CD8-positive, alpha-beta memory T cell (primary cell): Measurements from ENCODE around the gene ITGB4. TPM values are rescaled to one million over a fixed set of nuclear protein-coding genes. Genes with fewer than 3 reads are reported as not detected.

Experiments
- CTCF ChIA-PET: fragments of 350-600 bp; sonication (Branson Sonifier 250); formaldehyde crosslinking; loops from one replicate; lab custom pipeline; 2021; ENCODE audit warnings: antibody characterized with exemption; lab: Charles Lee
- POLR2A ChIA-PET: fragments of 350-600 bp; sonication (Branson Sonifier 250); formaldehyde crosslinking; loops from one replicate; lab custom pipeline; 2021; ENCODE audit warnings: antibody characterized with exemption; lab: Charles Lee
- DNase-seq, 5 donors: peaks; one replicate each; pipeline versions ENCODE4 v3.0.0 to v3.0.0-alpha.2; 2020 to 2022; ENCODE audit warnings: mixed read lengths in 1 of 5
- H3K27ac ChIP-seq: one replicate; pipeline ENCODE4 v1.7.0; 2013; ENCODE audit warnings: low read depth, mild to moderate bottlenecking, low read length, moderate library complexity
- H3K27me3 ChIP-seq: 2 replicates; pipeline ENCODE4 v1.7.0; 2013; ENCODE audit warnings: low read length, mild to moderate bottlenecking; ENCODE audit not compliant: insufficient read depth, poor library complexity, severe bottlenecking
- H3K36me3 ChIP-seq: 2 replicates; pipeline ENCODE4 v1.7.0; 2013; ENCODE audit warnings: mild to moderate bottlenecking, low read length, moderate library complexity; ENCODE audit not compliant: insufficient read depth
- H3K4me1 ChIP-seq: 2 replicates; pipeline ENCODE4 v1.7.0; 2013; ENCODE audit warnings: mild to moderate bottlenecking, low read length, moderate library complexity; ENCODE audit not compliant: insufficient read depth
- H3K4me3 ChIP-seq: 2 replicates; pipeline ENCODE4 v1.7.0; 2013; ENCODE audit warnings: mild to moderate bottlenecking, low read length
- H3K9me3 ChIP-seq: 2 replicates; pipeline ENCODE4 v1.7.0; 2013; ENCODE audit warnings: mild to moderate bottlenecking, low read length
- H3K27ac Mint-ChIP-seq, 8 donors: one replicate each; pipeline ENCODE4 v1.8.0; 2020 to 2021; ENCODE audit warnings: mixed read lengths in 8 of 8, mild to moderate bottlenecking in 6 of 8, inconsistent platforms in 3 of 8, moderate library complexity in 3 of 8
- H3K27me3 Mint-ChIP-seq, 2 donors: one replicate each; pipeline ENCODE4 v1.8.0; 2020 to 2021; ENCODE audit warnings: mixed read lengths in 2 of 2, mild to moderate bottlenecking in 1 of 2, moderate library complexity in 1 of 2
- H3K36me3 Mint-ChIP-seq, 3 donors: one replicate each; pipeline ENCODE4 v1.8.0; 2020 to 2021; ENCODE audit warnings: mixed read lengths in 3 of 3, inconsistent platforms in 1 of 3, mild to moderate bottlenecking in 1 of 3
- H3K4me1 Mint-ChIP-seq, 3 donors: one replicate each; pipeline ENCODE4 v1.8.0; 2020 to 2021; ENCODE audit warnings: mixed read lengths in 3 of 3, inconsistent platforms in 1 of 3, mild to moderate bottlenecking in 1 of 3
- H3K4me3 Mint-ChIP-seq, 7 donors: one replicate each; pipeline ENCODE4 v1.8.0; 2020 to 2021; ENCODE audit warnings: mixed read lengths in 7 of 7, mild to moderate bottlenecking in 6 of 7, moderate library complexity in 4 of 7, inconsistent platforms in 2 of 7
- H3K9me3 Mint-ChIP-seq, 5 donors: one replicate each; pipeline ENCODE4 v1.8.0; 2020 to 2022; ENCODE audit warnings: mixed read lengths in 5 of 5, mild to moderate bottlenecking in 3 of 5, moderate library complexity in 2 of 5, inconsistent platforms in 1 of 5
- polyA plus RNA-seq: library from polyadenylated mRNA; unstranded; fragments of 300-500 nt; fragmentation: Illumina TruSeq; gene quantifications from one replicate; pipeline ENCODE4 v1.2.3, GENCODE V29; 2021
- total RNA-seq, 2 experiments: library from RNA; stranded (reverse); gene quantifications; one replicate each; pipeline ENCODE4 v1.2.3, GENCODE V29; 2021

The ITGB4 gene
- total and polyA plus RNA-seq, 3 experiments from 2014 or later, result 1.5 to 2.1 (median 1.8) TPM

DNA sequence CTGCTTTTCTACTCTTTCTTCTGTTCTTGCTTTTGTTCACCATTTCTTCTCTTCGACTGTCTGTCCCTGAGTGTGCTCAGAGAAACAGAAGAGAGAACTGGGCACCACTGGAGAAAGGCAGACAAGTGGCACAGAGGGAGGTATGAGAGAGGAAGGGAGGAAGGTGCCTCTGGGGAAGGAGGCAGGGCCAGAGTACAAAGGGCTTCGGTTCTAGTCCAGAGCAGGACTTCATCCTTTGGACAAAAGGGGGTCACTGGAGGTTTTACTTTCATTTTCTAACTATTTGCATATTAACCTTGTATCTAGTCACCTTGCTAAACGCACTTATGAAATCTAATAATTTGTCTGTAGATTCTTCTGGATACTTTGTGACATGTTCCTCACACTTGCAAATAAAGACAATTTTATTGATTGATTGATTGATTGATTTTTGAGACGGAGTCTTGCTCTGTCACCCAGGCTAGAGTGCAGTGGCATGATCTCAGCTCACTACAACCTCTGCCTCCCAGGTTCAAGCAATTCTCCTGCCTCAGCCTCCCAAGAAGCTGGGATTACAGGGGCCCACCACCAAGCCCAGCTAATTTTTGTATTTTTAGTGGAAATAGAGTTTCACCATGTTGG, 13.5 kb downstream of the ITGB4 start:
- H3K9me3 ChIP-seq, result no peaks in the 10 kb centered on the region
- POLR2A ChIA-PET, result no interaction called here
- H3K36me3 ChIP-seq, result no peaks in the 10 kb centered on the region
- CTCF ChIA-PET, result interaction anchor here (1.7 to 2.2 kb wide), 2 partner anchors 13 to 15 kb away, joined by 6 read pairs; no protein-coding TSS in a partner anchor
- Mint-ChIP-seq H3K27ac (peak overlapping the region in 6 of 8 donors; percentile 43 to 87 (median 69)), H3K36me3 (no peaks in the 10 kb centered on the region), H3K9me3 (no peaks in the 10 kb centered on the region), H3K4me3 (peak overlapping the region in 5 of 7 donors; percentile 22 to 88 (median 41)), H3K4me1 (peaks cover 4 to 8% (median 4%) of the 10 kb centered on the region in 3 donors), H3K27me3 (no peaks in the 10 kb centered on the region)
- H3K27me3 ChIP-seq, result no peaks in the 10 kb centered on the region
- no peak overlapping the region for H3K4me3 ChIP-seq
- H3K4me1 ChIP-seq, result no peaks in the 10 kb centered on the region
- H3K27ac ChIP-seq, result no peak overlapping the region
- DNase-seq, result no peak

DNA sequence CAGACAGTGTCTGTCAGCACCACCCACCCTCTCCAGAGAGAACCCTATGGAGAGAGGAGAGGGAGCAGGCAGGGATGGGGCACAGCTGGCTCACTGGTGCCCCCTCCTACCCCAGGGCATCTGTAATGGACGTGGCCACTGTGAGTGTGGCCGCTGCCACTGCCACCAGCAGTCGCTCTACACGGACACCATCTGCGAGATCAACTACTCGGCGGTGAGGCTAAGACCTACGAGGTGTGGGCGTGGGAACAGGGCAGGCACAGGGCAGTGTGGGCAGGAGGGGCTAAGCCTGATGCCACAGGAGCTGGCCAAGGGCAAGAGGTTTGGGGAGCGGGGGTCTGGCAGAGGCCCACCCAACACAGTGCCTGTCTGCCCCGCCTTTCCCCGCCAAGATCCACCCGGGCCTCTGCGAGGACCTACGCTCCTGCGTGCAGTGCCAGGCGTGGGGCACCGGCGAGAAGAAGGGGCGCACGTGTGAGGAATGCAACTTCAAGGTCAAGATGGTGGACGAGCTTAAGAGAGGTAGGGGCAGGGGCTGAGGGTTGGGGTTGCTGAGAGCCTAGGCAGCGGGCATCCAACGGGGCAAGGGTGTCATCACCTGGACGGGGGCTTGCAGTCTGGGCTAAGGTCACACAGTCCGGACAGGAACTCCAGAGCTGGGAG, 15.0 kb downstream of the ITGB4 start:
- POLR2A ChIA-PET, result no interaction called here
- H3K4me1 ChIP-seq, result no peaks in the 10 kb centered on the region

DNA sequence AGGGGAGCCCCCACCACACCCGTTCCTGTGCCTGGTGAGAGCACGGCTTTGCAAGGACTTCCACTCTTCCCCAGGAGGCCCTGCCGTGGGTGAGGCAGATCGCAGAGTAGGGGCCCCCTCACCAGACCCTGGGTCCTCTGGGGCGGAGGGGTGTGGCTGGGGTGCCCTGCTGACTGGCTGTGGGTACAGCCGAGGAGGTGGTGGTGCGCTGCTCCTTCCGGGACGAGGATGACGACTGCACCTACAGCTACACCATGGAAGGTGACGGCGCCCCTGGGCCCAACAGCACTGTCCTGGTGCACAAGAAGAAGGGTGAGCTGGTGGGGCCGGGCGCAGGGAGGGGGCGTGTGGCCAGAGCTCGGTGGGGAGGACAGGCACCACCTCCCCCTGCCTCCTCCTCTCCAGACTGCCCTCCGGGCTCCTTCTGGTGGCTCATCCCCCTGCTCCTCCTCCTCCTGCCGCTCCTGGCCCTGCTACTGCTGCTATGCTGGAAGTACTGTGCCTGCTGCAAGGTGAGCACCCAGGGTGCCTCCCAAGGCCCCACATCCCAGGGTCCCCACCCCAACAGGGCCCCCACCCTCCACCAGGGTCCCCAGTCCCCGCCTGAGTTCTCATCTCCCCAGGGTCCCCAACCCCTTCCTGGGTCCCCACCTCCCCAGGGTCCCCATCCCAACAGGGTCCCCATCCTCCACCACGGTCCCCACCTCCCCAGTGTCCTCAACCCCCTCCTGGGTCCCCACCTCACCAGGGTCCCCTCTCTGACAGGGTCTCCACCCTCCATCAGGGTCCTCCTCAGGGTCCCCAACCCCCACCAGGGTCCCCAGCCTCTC, 16.1 kb downstream of the ITGB4 start:
- Mint-ChIP-seq H3K36me3 (no peaks in the 10 kb centered on the region), H3K27ac (no peak overlapping the region), H3K4me1 (peaks cover 4 to 8% (median 4%) of the 10 kb centered on the region in 3 donors), H3K9me3 (no peaks in the 10 kb centered on the region), H3K4me3 (no peak overlapping the region), H3K27me3 (no peaks in the 10 kb centered on the region)
- ChIA-PET POLR2A (no interaction called here), CTCF (interaction anchor here (1.9 to 2.7 kb wide), 3 partner anchors 10 to 104 kb away, joined by 11 to 16 read pairs (median 12); partner anchors contain the start of gene SMIM5)
- Histone ChIP-seq H3K4me3 (no peak overlapping the region), H3K27me3 (no peaks in the 10 kb centered on the region), H3K36me3 (no peaks in the 10 kb centered on the region), H3K4me1 (no peaks in the 10 kb centered on the region), H3K27ac (no peak overlapping the region), H3K9me3 (no peaks in the 10 kb centered on the region)
- no peak for DNase-seq

More for the DNA sequence above, 15.0 kb downstream of the ITGB4 start:
- no peak overlapping the region for H3K27ac ChIP-seq
- no peak for DNase-seq
- peaks cover 4 to 8% (median 4%) of the 10 kb centered on the region in 3 donors for H3K4me1 Mint-ChIP-seq
- no peaks in the 10 kb centered on the region for H3K36me3 ChIP-seq
- no peaks in the 10 kb centered on the region for H3K9me3 Mint-ChIP-seq
- H3K36me3 Mint-ChIP-seq, result no peaks in the 10 kb centered on the region
- H3K27me3 ChIP-seq, result no peaks in the 10 kb centered on the region
- H3K9me3 ChIP-seq, result no peaks in the 10 kb centered on the region
- no peak overlapping the region for H3K4me3 ChIP-seq
- peak overlapping the region in 1 of 8 donors; percentile 11 for H3K27ac Mint-ChIP-seq
- H3K4me3 Mint-ChIP-seq, result peak overlapping the region in 1 of 7 donors; percentile 75
- CTCF ChIA-PET, result interaction anchor here (2.2 kb wide), 1 partner anchor 12 kb away, joined by 6 read pairs; no protein-coding TSS in a partner anchor
- no peaks in the 10 kb centered on the region for H3K27me3 Mint-ChIP-seq

DNA sequence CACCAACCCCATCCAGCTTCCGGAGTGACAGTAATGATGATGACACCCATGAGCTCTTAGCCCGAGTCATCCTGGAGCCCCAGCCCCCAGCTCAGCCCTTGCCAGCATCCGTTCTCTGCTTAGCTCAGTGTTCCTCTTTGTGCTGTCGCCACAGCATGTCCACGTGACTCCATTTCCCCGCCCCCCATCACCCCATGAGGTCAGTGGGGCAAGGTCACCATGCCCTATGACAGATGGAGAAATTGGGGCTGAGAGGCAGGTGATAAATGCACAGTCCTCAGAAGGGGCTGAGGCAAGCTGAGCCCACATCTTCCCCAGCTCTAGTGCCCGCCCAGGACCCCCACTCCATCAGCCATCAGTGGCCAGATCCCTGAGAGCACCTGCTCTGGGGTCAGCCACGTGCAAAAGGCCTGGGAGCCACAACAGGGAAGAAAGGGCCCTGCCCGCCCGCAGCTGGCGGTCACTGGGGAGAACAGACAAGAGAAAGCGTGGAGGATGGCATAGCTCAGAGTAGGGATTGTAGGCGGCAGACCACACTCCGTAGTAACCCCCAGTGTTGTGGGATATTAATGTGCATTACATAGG, 17.1 kb downstream of the ITGB4 start:
- Histone ChIP-seq H3K27ac (no peak overlapping the region), H3K4me3 (no peak overlapping the region), H3K27me3 (no peaks in the 10 kb centered on the region), H3K9me3 (no peaks in the 10 kb centered on the region), H3K4me1 (no peaks in the 10 kb centered on the region), H3K36me3 (no peaks in the 10 kb centered on the region)
- H3K9me3 Mint-ChIP-seq, result no peaks in the 10 kb centered on the region
- no peak overlapping the region for H3K4me3 Mint-ChIP-seq
- ChIA-PET POLR2A (interaction anchor here (0.5 kb wide), 1 partner anchor 699 kb away, joined by 5 read pairs; no protein-coding TSS in a partner anchor), CTCF (interaction anchor here (1.9 to 2.7 kb wide), 3 partner anchors 9 to 105 kb away, joined by 11 to 16 read pairs (median 12); partner anchors contain the start of gene SMIM5)
- H3K4me1 Mint-ChIP-seq, result peaks cover 4 to 8% (median 4%) of the 10 kb centered on the region in 3 donors
- peak overlapping the region in 1 of 8 donors; percentile 77 for H3K27ac Mint-ChIP-seq
- H3K27me3 Mint-ChIP-seq, result no peaks in the 10 kb centered on the region
- no peak for DNase-seq
- H3K36me3 Mint-ChIP-seq, result no peaks in the 10 kb centered on the region

DNA sequence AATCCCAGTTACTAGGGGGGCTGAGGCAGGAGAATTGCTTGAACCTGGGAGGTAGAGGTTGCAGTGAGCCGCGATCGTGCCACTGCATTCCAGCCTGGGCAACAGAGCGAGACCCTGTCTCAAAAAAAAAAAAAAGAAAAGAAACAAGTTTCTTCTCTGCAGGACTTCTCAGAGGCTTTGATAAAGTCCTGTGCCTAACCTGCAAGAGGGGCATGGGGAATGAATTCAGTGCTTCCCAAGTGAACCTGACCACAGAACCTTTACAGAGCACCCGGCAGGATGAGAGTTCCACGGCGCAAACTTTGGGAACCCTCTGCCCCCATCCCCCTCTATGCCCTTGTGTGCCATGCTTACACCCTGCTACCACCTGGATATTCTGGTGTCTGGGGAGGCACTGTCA, 17.9 kb downstream of the ITGB4 start:
- CTCF ChIA-PET, result interaction anchor here (1.1 to 2.7 kb wide), 4 partner anchors 8 to 106 kb away, joined by 3 to 16 read pairs (median 12); partner anchors contain the start of gene SMIM5
- POLR2A ChIA-PET, result no interaction called here
- Histone ChIP-seq H3K4me1 (no peaks in the 10 kb centered on the region), H3K36me3 (no peaks in the 10 kb centered on the region), H3K27ac (no peak overlapping the region), H3K27me3 (no peaks in the 10 kb centered on the region), H3K4me3 (no peak overlapping the region), H3K9me3 (no peaks in the 10 kb centered on the region)
- DNase-seq, result no peak
- H3K27me3 Mint-ChIP-seq, result no peaks in the 10 kb centered on the region
- H3K27ac Mint-ChIP-seq, result no peak overlapping the region
- H3K4me3 Mint-ChIP-seq, result no peak overlapping the region
- H3K9me3 Mint-ChIP-seq, result no peaks in the 10 kb centered on the region
- peaks cover 4 to 8% (median 4%) of the 10 kb centered on the region in 3 donors for H3K4me1 Mint-ChIP-seq
- no peaks in the 10 kb centered on the region for H3K36me3 Mint-ChIP-seq

DNA sequence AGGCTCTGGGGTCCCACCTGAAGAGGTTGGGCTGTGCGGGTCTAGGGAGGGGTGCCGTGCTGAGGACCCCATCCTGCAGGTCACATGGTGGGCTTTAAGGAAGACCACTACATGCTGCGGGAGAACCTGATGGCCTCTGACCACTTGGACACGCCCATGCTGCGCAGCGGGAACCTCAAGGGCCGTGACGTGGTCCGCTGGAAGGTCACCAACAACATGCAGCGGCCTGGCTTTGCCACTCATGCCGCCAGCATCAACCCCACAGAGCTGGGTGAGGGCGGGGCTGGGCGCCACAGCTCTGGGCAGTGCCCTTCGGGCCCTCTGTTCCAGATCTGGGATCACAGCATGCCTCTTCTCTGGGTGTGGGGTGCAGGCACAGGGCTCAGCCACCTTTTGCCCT, 18.5 kb downstream of the ITGB4 start:
- Mint-ChIP-seq H3K9me3 (no peaks in the 10 kb centered on the region), H3K36me3 (no peaks in the 10 kb centered on the region), H3K27ac (peak overlapping the region in 1 of 8 donors; percentile 82), H3K27me3 (no peaks in the 10 kb centered on the region), H3K4me3 (no peak overlapping the region), H3K4me1 (peaks cover 0 to 4% (median 2%) of the 10 kb centered on the region in 3 donors)
- no peak for DNase-seq
- H3K4me3 ChIP-seq, result no peak overlapping the region
- H3K27ac ChIP-seq, result no peak overlapping the region
- no peaks in the 10 kb centered on the region for H3K36me3 ChIP-seq
- no peaks in the 10 kb centered on the region for H3K9me3 ChIP-seq
- ChIA-PET POLR2A (no interaction called here), CTCF (interaction anchor here (1.1 kb wide), 1 partner anchor 86 kb away, joined by 3 read pairs; no protein-coding TSS in a partner anchor)
- H3K4me1 ChIP-seq, result no peaks in the 10 kb centered on the region
- no peaks in the 10 kb centered on the region for H3K27me3 ChIP-seq

DNA sequence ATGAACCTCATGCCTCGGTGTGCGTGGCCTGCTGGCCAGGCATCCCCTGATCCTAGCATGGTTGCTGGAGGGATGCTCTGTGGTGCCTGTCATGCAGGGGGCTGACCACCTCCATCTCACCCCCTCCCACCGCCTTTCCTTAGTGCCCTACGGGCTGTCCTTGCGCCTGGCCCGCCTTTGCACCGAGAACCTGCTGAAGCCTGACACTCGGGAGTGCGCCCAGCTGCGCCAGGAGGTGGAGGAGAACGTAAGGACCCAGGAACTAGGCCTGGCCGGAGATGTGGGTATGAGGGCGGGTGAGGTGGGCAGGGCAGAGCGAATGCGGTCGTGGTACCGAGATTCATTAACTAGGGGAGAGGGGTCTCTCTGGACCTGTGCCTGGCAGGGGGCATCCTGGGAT, 19.0 kb downstream of the ITGB4 start:
- no peaks in the 10 kb centered on the region for H3K36me3 Mint-ChIP-seq
- no peaks in the 10 kb centered on the region for H3K27me3 Mint-ChIP-seq
- no peak overlapping the region for H3K4me3 Mint-ChIP-seq
- peaks cover 0 to 4% (median 0%) of the 10 kb centered on the region in 3 donors for H3K4me1 Mint-ChIP-seq
- POLR2A ChIA-PET, result no interaction called here
- Histone ChIP-seq H3K27me3 (no peaks in the 10 kb centered on the region), H3K36me3 (no peaks in the 10 kb centered on the region), H3K9me3 (no peaks in the 10 kb centered on the region), H3K27ac (no peak overlapping the region), H3K4me3 (no peak overlapping the region), H3K4me1 (no peaks in the 10 kb centered on the region)
- DNase-seq, result no peak
- H3K27ac Mint-ChIP-seq, result no peak overlapping the region
- CTCF ChIA-PET, result interaction anchor here (1.1 kb wide), 1 partner anchor 87 kb away, joined by 3 read pairs; no protein-coding TSS in a partner anchor
- H3K9me3 Mint-ChIP-seq, result no peaks in the 10 kb centered on the region
